Daoy (cell line): ENCODE results near the gene CORO2A. TPM values are rescaled to one million over a fixed set of nuclear protein-coding genes. Genes with fewer than 3 reads are reported as not detected.

Source experiments
- DNase-seq: peaks from one replicate; pipeline ENCODE4 v3.0.0-alpha.2; 2015; ENCODE audit warnings: low read depth
- total RNA-seq: library from RNA; depleted of rRNA; stranded (reverse); fragments of >200 nt; shearing (Covaris generic); gene quantifications from 2 replicates; pipeline ENCODE4 v1.2.3, GENCODE V29; 2014

CORO2A gene
- total RNA-seq, 1 experiment from 2014 or later: 1.8 TPM

DNA sequence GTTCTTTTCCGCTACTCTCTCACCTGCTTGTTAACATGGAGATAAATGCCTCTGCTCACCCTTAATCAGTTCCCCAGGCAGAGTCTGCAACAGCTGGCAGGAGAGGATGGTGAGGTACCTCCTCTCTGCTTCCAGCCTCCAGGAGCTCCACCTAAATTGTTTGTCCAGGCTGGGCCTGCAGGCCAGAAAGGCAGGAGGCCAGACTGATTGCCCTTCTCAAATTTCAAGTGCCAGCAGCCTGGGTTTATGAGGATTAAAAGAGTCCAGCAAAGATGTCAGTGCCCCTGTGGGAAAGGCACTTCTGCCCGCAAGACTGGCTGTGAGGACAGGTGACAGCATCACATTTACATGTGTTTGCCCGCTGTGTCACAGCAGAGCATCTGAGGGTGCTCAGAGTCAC is 19.8 kb downstream of the CORO2A start:
- DNase-seq: peak; percentile 47

DNA sequence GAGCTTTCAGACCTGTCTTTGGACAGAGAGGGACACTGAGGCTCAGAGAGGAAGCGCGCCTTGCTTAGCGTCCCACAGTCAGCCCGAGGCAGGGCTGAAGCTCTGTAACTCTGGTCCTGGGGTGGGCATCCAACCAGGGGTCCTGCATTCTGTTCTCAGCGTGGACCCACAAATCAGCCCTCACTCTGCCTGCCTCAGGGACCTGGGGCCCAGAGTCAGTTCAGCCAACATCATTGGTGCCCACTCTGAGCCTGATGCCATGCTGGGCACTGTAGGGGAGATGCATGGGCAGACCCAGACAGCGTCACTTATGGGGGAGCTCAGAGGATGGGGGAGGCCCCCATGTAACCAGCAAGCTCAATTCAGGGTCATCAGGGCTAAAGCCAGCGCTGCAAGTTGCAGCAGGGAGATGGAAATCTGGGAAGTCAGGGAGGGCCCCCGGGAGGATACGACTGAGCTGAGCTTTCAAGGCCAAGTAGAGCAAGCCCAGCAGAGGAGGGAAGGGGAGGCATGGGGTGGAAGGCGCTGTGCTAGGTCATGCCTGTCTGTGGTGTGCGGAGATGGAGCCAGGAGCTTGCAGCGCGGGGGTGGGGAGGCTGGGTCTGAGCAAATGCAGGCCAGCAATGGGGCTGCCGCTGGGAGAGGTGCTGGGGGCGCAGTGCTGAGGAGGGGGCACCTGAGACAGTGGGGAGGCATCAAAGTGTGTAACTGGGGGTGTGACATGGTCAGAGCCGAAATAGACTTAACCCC is 21.1 kb downstream of the CORO2A start:
- no peak for DNase-seq

DNA sequence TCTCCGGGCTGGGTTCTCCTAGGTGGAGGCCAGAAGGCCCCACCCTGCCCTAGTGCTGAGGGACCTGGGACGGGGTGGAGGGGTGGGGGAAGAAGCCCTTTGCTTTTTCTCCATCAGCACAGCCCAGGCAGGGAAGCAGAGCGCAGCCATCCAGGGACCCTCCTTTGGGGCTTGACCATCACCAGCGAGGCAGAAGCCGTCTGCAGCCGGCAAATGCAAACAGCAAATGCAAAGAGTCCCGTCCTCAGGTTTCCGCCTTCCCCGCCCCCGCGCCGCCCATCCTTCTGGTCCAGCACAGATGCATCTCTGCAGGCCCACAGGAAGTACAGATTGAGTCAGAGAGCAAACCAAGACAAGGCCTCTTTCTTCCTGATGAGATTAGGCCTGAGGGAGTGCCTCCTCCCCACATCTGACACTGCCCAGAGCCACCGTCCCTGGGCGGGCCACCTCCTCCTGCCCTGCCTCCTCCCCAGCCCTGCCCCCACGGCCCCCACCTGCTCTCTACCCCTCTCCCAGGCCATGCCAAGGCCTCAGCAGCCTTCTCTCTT is 23.4 kb downstream of the CORO2A start:
- peak; percentile 71 for DNase-seq

DNA sequence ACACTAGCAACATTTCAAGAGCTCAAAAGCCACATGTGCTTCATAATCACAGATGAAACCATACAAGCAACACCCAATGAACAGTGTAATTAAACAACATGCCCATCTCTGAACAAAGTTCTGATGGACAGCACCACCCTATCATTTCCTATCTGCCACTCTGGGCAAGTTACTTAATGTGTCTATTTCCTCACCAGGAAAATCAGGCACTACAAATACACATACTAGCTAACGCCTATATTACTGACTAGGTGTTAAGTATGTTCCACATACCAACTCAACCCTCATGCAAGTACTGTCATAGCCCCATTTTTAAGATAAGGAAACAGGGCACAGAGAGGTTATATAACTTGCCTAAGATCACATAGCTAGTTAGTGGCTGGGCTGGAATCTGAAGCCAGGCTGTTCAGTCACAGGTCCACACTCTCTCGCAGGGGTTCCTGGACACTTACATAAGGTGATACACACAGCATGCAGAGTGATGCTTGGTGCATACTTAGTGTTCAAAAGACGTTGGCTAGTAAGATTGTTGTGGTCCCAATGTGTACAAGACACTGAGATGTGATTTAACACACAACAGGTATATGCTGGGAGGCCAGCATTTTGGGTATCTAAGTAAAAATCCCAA is 24.2 kb downstream of the CORO2A start:
- no peak for DNase-seq

DNA sequence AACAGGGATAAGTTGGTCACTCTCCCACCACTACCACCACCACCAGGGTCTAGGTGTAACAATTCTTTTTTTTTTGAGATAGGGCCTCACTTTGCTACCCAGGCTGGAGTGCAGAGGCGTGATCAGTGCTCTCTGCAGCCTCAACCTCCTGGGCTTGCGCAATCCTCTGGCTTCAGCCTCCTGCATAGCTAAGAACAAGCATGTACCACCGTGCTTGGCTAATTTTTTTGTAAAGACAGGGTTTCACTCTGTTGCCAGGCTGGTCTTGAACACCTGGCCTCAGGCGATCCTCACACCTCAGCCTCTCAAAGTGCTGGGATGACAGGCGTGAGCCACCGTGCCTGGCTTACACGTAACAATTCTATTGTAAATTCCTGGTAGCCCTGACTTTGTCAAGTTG is 27.5 kb downstream of the CORO2A start:
- no peak for DNase-seq

DNA sequence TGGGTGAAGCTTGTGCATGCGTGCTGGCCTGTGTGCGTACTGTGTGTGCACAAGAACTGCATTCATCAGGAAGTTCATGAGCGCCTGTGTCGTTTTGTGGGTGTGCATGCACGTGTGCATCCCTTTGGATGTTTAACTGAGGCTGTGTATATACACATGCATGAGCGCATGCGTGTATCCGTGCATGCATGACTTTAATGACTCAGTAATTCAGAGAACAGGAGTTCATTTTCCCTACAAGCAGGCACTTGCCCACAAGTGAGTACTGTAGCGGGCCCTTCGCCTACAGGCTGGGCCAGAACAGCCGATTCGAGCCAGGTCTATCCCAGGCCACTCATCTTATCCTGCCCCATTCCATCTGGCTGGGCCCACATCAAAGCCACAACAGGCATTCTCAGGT is 29.8 kb downstream of the CORO2A start:
- no peak for DNase-seq

DNA sequence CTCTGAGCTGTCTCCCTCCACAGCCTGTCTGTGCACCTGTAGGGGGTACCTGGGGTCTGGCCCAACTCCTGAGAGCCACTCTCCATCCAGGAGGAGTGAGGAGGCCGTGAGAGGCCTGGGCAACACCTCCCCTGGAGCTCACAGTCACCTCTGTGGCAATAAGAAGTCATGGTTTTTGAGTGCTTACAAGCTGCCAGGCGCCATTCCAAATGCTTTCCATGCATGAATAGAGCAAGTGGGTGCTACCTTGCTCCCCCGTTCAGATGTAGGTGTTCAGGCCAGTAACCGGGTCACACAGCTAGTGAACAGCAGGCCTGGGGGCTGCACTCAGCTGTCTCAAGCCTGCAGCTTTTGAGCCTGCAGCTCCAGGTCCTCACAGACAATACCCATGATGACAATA is 30.6 kb downstream of the CORO2A start:
- no peak for DNase-seq

DNA sequence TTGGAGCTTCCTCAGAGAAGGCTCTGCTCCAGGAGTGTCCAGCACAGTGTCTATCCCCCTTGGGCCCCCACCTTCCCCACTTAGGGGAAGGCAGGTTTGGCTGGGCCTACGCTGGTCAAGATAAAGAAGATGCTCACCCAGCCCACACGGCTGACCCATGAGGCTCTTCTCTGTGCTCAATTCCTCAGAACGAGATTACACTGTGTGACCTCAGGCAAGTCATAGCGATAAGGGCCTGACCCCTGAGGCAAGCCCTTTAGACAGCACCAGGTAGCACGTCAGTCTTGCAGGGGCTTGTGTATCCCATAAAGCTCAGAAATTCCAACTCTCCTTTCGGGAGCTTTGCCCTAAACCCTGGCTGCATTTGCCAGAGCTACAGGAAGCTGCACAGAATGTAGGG is 32.6 kb downstream of the CORO2A start:
- DNase-seq: no peak

DNA sequence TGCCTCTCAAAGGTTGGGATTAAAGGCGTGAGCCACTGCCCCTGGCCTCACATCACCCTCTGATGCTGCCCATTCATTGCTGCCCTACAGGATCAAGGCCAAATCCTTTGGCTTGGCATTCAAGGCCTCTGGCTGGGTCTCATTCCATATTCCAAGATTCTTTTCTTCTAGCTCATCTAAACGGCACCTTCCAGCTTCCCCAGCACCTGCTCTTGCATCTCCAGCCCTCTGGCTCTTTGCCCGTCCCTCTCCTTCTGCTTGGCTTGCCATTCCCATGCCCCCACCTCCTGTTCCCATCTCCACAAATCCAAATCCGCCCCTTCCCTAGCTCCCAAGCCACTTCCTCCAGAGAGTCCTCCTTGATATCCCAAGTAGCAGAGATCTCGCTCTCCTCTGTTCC is 33.1 kb downstream of the CORO2A start:
- DNase-seq: no peak

DNA sequence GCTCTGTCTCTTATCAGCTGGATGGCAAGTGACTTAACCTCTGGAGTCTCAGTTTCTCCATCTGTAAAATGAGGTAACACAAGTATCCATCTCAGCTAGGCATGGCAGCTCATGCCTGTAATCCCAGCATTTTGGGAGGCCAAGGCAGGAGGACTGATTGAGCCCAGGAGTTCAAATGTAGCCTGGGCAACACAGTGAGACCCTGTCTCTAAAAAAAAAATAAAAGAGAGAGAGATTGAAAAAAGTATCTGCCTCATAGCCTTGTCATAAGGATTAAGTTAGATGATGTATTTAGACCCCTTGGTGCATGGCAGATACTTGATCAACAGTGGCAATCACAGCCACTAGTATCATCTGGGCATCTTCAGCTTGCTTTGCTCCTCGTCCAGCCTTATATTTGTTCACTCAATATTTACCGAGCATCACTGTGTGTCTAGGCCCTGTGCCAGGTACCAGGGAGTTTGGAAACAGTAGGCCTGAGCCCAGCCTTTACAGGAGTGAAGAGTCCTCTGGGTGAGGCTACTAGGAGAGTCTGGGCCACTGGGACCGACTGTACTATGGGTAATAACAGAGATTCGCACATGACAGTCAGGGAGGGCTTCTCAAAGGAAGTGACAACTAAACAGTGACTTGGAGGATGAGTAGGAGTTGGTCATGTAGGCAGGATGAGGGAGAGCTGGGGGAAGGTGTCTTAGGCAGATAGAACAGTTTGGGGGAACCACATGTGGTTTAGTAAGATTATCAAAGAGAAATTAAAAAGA is 34.2 kb downstream of the CORO2A start:
- DNase-seq: no peak

DNA sequence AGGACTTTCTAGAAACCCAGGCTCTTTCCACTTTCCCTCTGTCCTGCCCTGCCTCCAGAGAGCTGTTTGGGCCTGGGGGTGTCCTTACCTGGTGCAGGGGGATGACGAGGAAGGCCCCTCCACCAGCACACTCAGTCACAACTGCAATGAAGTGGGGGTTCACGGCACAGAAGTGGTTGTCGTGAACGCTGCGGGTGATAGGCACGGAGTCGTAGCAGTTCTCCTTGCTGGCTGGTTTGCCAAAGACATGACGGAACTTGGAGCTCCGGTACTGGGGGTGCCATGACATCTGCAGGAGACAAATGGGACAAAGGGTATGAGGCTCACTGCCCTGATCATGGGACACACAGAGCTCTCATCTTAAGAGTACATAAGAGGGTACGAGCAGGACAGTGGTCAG is 35.1 kb downstream of the CORO2A start:
- DNase-seq: no peak

DNA sequence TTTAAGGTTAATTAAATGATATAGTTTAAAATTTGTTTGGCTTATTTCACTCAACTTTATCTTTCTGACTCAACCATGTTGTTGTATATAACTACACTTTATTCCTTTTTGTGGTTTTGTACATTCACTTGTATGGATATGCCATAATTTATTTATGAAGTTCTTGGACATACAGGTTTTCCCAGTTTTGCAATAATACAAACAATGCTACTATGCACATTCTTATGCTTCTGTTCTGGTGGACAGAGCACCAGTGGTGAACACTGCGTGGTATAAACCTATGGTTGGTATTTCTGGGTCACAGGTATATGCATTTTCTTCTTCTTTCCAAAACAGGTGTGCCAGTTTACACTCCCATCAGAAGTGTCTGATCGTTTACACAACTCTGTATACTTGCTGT is 37.8 kb downstream of the CORO2A start:
- no peak for DNase-seq

DNA sequence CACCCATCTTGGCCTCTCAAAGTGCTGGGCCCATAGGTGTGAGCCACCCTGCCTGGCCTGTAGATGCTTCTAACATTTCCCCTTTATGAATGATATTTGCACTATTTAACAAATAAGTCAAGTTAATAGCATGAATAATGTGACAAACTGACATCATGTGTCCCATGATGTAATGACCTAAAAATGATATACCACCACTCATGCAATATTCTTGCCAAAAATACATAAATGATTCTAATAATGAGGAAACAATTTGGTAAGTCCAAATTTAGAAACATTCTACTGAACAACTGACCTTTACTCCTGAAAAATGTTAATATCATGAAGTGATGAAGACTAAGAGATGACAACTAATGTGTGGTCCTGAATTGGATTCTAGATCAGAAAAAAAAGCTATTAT is 39.9 kb downstream of the CORO2A start:
- no peak for DNase-seq

DNA sequence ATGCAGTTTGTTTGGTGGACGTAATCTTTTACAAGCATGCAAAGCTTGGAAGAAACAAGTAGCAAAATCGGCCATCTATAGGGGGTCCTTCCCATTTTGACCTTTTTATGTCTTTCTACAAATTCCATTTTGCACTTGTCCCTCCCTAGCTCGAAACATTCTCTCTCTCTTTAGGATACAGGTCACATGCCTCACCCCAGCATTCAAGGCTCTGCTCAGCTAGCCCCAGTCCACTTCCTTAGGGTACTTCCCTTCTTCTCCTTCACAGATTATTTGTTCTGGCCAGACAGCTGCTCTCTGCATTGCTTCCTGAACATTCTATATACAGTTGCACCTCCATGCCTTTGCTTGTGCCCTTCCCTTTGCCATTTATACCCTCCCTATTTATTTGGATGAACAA is 41.7 kb downstream of the CORO2A start:
- DNase-seq: no peak

DNA sequence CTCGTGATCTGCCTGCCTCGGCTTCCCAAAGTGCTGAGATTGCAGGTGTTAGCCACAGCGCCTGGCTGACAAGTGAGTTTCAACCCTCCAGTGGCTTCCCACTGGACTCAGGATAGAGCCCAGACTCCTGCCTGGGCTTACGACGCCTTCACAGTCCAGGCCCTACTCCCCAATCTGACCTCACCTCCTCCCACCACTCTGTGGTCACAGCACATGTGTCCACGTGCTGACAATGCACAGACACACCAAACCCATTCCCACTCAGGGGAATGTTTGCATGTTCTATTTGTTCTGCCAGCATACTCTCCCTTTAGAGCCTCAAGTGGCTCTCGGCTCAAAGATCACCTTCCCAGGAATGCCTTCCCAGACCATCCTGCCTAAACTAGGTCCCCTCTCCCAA is 42.3 kb downstream of the CORO2A start:
- DNase-seq: no peak

DNA sequence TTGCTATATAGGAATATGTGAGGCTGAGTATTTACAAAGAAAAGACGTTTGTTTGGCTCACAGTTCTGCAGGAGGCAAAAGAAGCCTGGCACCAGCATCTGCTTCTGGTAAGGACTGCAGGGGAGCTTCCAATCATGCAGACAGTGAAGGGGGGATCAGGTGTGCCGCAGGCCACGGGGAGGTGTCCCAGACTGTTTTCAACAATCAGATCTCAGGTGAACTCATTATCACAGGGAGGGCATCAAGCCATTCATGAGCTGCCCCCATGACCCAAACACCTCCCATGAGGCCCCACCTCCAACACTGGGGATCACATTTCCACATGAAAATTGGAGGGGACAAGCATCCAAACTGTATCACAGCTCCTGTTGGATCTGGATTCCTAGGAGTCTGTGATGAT is 43.0 kb downstream of the CORO2A start:
- no peak for DNase-seq

DNA sequence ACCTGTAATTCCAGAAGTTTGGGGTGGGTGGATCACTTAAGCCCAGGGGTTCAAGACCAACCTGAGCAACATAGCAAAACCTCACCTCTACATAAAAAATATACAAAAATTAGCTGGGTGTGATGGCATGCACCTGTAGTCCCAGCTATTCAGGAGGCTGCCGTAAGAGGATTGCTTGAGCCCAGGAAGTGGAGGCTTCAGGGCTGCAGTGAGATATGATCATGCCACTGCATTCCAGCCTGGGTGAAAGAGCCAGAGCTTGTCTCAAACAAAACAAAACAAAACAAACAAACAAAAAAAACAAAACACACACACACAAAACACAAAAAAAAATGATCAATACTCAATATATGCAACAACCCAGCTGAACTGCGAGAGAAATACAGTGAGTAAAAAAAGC is 44.0 kb downstream of the CORO2A start:
- no peak for DNase-seq

DNA sequence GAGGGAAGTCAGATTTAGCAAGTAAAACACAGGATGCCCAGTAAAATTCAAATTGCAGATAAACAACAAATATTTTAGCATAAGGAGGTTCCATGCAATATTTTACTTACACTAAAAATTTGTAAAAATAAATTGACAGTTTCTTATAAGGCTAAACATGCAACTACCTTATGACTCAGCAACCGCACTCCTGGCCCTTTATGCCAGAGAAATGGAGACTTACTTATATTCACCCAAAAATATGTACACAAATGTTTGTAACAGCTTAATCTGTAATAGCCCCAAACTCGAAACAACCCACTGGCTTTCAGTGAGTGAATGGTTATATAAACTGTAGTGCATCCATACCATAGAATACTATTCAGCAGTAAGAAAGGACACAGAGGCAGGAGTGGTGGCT is 44.9 kb downstream of the CORO2A start:
- DNase-seq: no peak

DNA sequence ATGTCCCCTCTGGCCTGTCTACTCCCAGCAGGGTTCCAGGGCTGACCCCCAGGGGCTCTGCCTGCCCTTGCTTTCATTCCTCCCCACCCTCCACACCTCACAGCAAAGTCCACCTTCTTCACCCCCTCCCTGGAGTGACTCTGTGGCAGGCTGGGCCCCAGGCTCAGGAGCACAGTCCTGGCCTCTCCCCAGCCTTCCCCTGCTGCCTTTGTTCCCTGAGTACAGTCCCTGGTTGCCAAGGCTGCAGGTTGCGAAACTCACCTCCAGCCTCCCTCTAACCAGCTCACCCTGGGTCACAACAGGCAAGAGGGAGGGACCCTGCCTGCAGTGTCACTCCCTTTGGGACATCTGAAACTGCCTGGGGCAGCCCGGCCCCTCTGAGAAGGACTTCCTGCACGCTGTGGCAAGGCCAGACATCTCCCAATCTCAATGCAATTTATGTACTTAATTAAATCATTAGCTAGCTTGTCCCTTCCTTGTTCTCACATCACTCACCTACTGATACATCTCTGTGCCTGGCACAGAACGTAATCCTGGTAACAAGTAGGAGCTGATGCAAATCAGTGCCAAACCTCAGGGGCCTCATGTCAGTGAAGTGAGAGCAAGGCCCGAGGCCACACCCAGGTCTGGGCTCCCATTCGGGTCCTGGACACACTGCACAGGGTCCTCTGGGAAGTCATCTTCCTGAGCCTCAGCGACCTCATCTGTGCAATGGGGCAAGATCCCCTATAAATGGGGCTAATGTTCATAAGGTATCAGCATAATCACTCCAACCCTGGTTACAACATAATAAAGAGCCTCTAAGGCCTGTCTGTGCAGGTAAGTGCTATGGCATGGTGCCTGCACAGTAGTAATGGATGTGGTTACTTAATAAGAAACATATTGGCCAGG is 46.1 kb downstream of the CORO2A start:
- peak; percentile 26 for DNase-seq

DNA sequence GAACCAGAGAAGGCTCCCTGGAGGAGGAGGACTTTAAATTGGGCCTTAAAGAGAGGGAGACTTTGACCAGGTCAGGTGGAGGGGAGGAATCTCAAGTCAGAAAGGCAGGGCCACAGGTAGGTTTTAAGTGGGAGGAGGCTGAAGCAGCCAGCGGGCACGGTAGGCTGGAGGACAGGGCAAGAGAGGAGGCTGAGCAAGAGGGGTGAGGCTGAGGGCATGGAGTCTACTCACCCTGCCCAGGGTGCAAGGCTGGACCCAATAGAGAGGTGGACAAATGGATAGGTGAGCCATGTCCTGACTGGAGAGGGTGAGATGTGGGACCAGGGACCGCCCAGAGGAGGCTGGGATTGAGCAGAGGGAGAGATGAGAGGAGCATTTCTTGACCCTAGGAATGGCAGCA is 47.8 kb downstream of the CORO2A start:
- DNase-seq: no peak

DNA sequence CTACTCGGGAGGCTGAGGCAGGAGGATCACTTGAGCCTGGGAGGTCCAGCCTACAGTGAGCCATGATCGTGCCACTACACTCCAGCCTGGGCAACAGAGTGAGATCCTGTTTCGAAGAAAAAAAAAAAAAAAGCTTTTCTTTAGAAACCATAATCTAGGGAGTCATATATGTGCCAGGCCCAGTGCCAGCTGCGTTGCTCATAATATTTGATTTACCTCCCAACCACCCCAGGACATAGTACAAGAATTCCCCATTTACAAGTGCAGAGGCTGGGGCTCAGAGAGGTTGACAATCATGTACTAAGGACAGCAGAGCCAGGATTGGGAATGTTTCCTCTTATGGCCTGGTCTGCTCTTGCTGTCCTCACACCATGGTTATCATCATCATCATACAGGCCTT is 48.4 kb downstream of the CORO2A start:
- DNase-seq: no peak
